HG03565 (cell line): ENCODE measurements around the gene CCDC92.

Experiments used
- ATAC-seq: cut with Tn5 transposase; IDR thresholded peaks from one replicate; pipeline ENCODE4 v1.9.1; 2021; ENCODE audit warnings: mild to moderate bottlenecking, moderate library complexity; ENCODE audit not compliant: unreplicated experiment

CCDC92 gene

DNA sequence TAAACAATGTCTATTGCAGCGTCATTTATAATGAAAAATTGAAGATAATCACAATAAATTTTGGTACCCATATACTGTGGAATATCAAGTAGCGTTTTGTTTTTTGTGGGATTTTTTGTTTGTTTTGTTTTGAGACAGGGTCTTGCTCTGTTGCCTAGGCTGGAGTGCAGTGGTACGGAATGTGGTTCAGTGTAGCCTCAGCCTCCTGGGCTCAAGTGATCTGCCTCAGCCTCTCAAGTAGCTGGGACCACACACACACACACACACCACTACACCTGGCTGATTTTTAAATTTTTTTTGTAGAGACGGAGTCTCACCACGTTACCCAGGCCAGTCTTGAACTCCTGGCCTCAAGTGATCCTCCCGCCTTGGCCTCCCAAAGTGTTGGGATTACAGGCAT lies 6.9 kb upstream of the CCDC92 start:
- no peak for ATAC-seq

DNA sequence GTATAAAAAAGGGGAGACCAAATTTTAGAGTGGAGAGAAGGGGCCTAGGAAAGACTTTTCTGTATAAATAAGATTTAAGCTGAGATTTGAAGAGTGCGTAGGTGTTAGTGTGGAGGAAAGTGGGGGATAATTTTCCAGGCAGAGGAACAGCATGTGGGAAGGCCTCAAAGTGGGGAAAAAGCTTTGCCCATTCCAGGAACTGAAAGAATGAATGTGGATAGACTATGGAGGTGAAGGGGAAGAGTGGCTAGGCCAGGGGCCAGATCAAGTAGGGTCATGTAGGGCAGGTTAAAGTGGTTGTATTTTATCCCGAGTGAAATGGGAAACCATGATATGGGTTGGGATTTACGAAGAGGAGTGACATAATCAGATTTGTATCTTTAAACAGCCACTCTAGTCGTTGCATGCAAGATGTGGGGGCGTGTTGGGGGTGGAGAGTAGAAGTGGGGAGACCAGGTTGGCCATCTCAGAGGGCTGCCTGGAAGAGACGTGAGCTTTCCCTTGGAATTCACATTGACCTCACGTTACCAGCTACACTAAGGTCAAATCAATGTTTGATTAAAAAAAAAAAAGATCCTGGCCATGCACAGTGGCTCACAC lies 3.7 kb upstream of the CCDC92 start:
- no peak for ATAC-seq

- no peak for ATAC-seq
Observed at GRCh38 chr12:123973552-123974341, 1.1 kb upstream of the CCDC92 start.

GRCh38 chr12:123971770-123972456 lies 718 bp downstream of the CCDC92 start:
- peak; percentile 0 for ATAC-seq

DNA sequence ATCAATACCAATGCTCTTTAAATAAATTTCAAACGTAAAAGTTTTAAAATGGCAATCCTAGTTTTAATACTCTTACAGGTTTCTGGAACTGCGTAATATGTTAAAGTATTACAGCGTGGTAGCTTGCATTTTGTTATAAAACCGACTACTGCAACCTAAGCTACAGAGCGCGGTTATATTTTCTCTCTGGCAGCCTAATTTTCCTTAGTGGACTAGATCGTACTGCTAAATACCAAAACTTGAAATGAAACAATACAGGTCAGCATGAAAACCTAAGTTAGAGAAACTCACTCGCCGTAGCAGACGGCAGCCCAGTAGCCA lies 1.2 kb downstream of the CCDC92 start:
- no peak for ATAC-seq

DNA sequence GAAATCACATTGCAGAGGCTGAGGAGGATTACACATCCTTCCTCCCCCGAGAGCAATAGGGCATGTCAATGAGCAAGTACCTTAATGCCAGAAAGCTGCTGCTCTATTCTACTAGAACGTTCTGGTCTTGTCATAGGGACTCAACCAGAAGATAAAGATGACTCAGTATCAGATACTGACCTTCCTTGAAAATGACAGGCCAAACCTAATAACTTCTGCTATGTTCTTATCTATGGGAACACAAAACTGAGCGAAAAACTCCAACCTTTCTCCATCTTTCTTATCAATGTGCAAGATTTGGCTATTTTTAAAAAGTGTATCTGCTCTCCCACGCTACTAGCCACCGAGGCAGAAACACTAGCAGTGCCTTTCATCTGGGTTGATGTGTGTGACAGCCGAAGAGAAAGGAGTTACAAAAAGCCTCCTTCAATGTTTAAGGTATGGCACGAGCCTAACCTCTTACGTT lies 5.5 kb downstream of the CCDC92 start:
- ATAC-seq = no peak

DNA sequence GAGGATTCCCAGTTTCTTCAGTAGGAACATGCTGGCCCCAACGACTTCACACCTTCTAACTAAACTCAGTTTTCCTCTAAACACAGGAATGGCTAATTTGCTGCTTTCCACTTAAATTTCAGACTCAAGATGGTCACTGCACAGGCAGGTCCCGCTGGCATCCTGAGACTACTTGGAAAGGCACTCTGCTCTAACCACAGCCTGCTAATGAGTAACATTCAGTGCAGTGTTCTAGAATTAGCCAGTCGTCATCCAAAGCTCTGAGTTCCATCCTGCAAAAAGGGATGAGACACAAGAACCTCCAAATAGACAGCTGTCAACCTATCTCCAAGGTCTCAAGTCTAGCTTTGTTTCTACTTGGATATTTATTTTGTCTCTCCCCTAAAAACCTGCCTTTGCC lies 6.0 kb downstream of the CCDC92 start:
- no peak for ATAC-seq

DNA sequence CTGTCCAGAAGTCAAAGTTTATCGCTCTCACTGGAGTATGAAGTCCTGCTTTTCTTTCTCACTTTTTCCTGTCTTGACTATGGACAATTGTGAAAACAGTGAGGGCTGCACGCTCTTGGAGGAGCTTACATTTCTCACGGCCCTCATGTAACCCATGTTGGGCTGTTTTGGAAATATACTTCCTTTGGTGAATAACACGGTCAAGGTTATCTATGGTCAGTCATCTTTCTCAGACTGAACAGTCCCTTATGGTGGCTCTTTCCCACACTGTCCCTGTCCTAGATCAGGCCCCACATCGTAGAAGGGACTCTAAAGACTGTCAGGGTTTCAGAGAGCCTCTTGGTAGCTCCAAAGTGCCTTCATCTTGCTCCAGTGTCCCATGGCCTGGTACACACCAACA lies 7.2 kb downstream of the CCDC92 start:
- no peak for ATAC-seq

DNA sequence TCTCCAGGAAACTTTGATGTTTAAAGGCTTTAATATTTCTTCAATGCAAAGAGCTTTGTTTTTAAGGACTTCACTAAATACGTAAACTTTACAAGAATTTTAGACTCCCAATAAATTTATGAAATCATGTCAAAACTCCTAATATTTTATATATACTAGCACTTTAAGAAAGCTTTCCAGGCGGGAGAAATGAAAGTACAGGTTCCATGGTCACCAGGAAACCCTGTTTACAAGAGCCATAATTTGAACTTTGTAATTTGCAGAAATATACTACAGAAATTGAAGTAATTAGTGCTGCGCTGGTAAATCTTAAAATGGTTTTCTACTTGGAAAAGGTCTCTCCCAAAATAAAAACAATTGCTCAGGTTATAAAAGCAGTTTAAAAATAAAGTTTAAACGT lies 8.8 kb downstream of the CCDC92 start:
- ATAC-seq = no peak

GRCh38 chr12:123962513-123962912 lies 10.1 kb downstream of the CCDC92 start:
- ATAC-seq = no peak

- no peak for ATAC-seq
Observed at GRCh38 chr12:123961585-123962345, 10.9 kb downstream of the CCDC92 start.

DNA sequence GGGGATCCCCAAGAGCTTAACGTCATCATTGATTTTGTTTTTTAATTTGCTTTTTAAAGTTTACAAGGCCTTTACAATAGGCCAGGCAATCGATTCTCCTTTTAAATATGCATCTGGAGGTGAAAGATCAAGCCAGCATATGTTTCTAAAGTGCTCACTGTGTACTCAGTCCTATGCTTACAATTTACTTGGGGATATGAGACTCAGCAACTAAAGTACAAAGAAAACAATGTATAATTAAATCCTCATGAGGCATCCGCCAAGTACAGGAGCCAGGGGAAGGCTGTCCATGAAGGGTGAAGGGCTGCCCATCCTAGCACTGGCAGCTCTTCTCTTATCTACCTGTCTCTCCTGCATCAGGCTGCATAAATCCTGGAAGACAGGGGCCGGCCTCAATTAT lies 11.8 kb downstream of the CCDC92 start:
- ATAC-seq = no peak

DNA sequence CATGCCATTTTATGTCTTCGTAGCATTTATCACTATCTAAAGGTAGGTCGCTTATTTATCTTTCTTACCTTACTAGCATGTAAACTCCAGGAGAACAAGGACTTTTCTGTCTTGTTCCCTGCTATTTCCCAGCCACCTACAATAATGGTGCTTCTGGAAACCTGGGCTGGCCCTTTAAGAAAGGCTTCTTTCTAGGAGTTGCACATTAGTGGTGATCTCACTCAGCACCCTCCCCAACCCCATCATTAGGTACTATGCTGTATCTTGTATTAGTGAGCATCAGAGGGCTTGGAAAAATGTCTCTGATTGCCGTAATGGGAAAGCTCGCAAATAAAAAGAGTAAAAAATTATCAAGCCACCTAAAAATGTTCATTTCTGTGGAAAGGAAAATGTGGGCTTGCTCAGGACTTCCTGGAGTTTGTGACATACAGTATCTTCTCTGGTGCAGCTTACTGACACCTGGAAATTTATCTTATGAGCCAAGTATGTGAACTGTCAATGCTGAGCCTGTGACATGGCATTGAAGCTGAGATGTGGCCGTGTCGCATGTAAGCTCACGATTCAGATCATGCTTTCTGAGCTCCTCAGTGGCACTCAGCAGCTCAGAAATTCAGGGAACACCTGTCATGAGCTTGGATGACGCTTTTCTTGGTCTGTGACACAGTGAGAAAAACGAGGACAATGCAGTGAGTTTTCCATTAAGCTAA lies 12.4 kb downstream of the CCDC92 start:
- ATAC-seq = no peak

- no peak for ATAC-seq
Observed at GRCh38 chr12:123958876-123959275, 13.8 kb downstream of the CCDC92 start.

- ATAC-seq = no peak
Observed at GRCh38 chr12:123958462-123958861, 14.2 kb downstream of the CCDC92 start.

GRCh38 chr12:123957196-123957595 lies 15.4 kb downstream of the CCDC92 start:
- ATAC-seq = no peak

DNA sequence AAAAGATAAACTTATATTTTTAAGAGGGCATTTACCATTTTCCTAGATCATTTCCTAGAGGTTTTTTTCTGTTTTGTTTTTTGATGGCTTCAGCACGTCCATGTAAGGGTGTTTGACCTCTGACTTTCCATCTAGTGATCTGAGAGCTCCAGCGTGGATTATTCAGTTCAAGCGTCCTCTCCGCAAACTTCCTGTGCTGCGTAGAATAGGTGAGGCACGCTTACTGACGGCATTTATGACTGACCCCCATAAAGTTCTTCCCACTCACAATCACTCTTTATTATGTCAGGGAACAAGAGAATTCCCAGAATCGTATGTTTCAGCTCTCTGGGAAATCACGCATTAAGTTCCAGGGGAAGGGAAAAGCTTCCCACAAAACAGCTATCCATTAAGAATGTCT lies 16.4 kb downstream of the CCDC92 start:
- ATAC-seq = no peak

GRCh38 chr12:123954647-123955350 lies 17.8 kb downstream of the CCDC92 start:
- ATAC-seq = no peak

- no peak for ATAC-seq
Observed at GRCh38 chr12:123952037-123952436, 20.6 kb downstream of the CCDC92 start.

DNA sequence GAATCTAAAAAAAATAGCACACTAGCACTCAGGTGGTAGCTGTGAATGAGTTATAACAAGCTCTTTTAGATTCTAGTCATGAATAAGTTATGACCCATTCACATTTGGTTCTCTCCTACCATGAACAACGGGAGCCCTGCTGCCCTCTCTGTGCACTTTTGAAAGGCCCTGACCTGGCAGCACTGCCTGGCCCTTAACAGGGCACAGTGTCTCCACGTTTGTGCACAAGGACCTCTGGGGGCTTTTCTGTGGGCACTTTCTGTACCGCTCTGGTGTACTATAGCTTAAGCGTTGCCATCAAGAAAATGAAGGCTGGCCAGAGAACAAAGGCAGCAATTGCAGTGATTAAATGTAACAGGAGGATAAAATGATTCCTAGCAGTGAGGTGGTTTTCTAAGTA lies 21.2 kb downstream of the CCDC92 start:
- ATAC-seq = no peak
